Immature natural killer cell (primary cell): Measurements from ENCODE around the gene NOSIP. TPM values are rescaled to one million over a fixed set of nuclear protein-coding genes. Genes with fewer than 3 reads are reported as not detected.

ENCODE experiments used
- DNase-seq, 3 donors: peaks; one replicate each; pipeline ENCODE4 v3.0.0; 2022; ENCODE audit warnings: mixed read lengths in 1 of 3
- H3K27ac Mint-ChIP-seq, 6 donors: one replicate each; pipeline ENCODE4 v1.8.0; 2020; ENCODE audit warnings: mixed read lengths in 6 of 6, mild to moderate bottlenecking in 5 of 6, inconsistent platforms in 4 of 6, moderate library complexity in 3 of 6
- H3K27me3 Mint-ChIP-seq, 3 donors: one replicate each; pipeline ENCODE4 v1.8.0; 2020 to 2021; ENCODE audit warnings: low read depth in 3 of 3, mild to moderate bottlenecking in 3 of 3, mixed read lengths in 3 of 3, moderate library complexity in 3 of 3, inconsistent platforms in 1 of 3
- H3K36me3 Mint-ChIP-seq, 3 donors: one replicate each; pipeline ENCODE4 v1.8.0; 2020; ENCODE audit warnings: mixed read lengths in 3 of 3, inconsistent platforms in 2 of 3, mild to moderate bottlenecking in 2 of 3
- H3K4me1 Mint-ChIP-seq, 2 donors: one replicate each; pipeline ENCODE4 v1.8.0; 2020; ENCODE audit warnings: inconsistent platforms in 2 of 2, mild to moderate bottlenecking in 2 of 2, mixed read lengths in 2 of 2, moderate library complexity in 1 of 2
- H3K4me3 Mint-ChIP-seq, 5 donors: one replicate each; pipeline ENCODE4 v1.8.0; 2020; ENCODE audit warnings: mild to moderate bottlenecking in 5 of 5, mixed read lengths in 5 of 5, inconsistent platforms in 3 of 5, moderate library complexity in 3 of 5
- H3K9me3 Mint-ChIP-seq, 6 donors: one replicate each; pipeline ENCODE4 v1.8.0; 2020; ENCODE audit warnings: mild to moderate bottlenecking in 6 of 6, mixed read lengths in 6 of 6, inconsistent platforms in 4 of 6, moderate library complexity in 3 of 6
- polyA plus RNA-seq, 3 donors: library from polyadenylated mRNA; unstranded; fragments of 300-500 nt; fragmentation: Illumina TruSeq; gene quantifications; one replicate each; pipeline ENCODE4 v1.2.3, GENCODE V29; 2021

The NOSIP gene
- polyA plus RNA-seq, 3 donors from 2014 or later = 196 to 251 (median 239) TPM

GRCh38 chr19:49557641-49558325 lies 22.6 kb downstream of the NOSIP start:
- peaks cover 15 to 30% (median 16%) of the 10 kb centered on the region in 3 donors for H3K36me3 Mint-ChIP-seq
- DNase-seq = no peak
- H3K4me3 Mint-ChIP-seq = no peak overlapping the region
- peaks cover 49 to 51% of the 10 kb centered on the region in 2 donors for H3K4me1 Mint-ChIP-seq
- H3K9me3 Mint-ChIP-seq = no peaks in the 10 kb centered on the region
- peak overlapping the region in 3 of 6 donors; percentile 29 to 49 (median 44) for H3K27ac Mint-ChIP-seq
- peaks cover 0 to 4% (median 0%) of the 10 kb centered on the region in 3 donors for H3K27me3 Mint-ChIP-seq

DNA sequence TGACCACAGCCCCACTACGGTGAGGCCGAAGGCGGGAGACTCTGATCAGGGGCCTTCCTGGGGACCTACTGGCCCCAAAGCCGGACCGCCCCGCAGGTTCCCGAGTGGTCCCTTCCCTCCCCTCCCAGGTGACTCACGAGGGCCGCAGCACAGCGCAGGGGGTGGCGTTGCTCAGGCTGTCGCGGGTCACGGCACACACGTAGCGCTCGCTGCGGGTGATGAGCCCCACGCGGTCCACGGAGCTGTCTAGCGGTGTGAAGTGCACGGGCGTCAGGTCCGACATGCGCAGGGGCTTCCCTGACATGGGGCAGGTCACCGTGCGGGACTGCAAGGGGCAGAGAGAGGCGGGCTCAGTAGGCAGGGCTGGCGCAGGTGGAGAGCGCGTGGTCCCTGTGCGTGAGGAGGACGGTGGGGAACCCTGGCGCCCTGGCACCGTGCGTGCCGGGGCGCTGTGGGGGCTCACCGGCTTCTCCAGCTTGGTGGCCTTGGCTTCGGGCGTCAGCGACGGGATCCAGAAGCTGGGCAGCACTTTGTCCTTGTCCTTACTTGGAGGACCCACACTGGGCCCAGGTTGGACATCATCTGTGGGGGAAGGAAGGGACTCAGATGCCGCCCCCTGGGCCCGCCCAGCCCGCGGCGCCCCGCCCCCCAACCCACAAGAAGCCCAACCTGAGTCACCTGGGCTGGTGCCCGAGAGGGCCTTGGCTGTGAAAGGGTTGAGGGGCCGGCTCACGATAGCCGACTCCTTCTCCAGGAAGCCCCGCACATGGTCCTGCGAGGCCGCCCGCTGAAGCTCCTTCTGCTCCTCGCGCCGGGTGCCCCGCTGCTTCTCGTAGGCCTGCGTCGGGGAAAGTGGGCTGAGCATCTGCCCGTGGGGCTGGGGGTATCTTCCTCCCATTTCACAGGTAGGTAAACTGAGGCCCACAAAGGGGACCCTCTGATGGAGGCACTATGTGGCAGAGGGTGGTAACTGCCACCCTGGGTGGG lies 23.7 kb downstream of the NOSIP start:
- no peak for DNase-seq
- Mint-ChIP-seq H3K27me3 (peaks cover 0 to 4% (median 0%) of the 10 kb centered on the region in 3 donors), H3K36me3 (peaks cover 15 to 32% (median 16%) of the 10 kb centered on the region in 3 donors), H3K9me3 (no peaks in the 10 kb centered on the region), H3K27ac (peak overlapping the region in 2 of 6 donors; percentile 34 to 49), H3K4me3 (no peak overlapping the region), H3K4me1 (peaks cover 49 to 52% of the 10 kb centered on the region in 2 donors)

- H3K36me3 Mint-ChIP-seq = peaks cover 15 to 32% (median 16%) of the 10 kb centered on the region in 3 donors
- DNase-seq = no peak
- no peaks in the 10 kb centered on the region for H3K9me3 Mint-ChIP-seq
- H3K27me3 Mint-ChIP-seq = peaks cover 0 to 4% (median 0%) of the 10 kb centered on the region in 3 donors
- no peak overlapping the region for H3K27ac Mint-ChIP-seq
- H3K4me1 Mint-ChIP-seq = peaks cover 42 to 48% of the 10 kb centered on the region in 2 donors
- peak overlapping the region in 1 of 5 donors; percentile 29 for H3K4me3 Mint-ChIP-seq
These were observed 24.6 kb downstream of the NOSIP start for GRCh38 chr19:49555600-49556411.

DNA sequence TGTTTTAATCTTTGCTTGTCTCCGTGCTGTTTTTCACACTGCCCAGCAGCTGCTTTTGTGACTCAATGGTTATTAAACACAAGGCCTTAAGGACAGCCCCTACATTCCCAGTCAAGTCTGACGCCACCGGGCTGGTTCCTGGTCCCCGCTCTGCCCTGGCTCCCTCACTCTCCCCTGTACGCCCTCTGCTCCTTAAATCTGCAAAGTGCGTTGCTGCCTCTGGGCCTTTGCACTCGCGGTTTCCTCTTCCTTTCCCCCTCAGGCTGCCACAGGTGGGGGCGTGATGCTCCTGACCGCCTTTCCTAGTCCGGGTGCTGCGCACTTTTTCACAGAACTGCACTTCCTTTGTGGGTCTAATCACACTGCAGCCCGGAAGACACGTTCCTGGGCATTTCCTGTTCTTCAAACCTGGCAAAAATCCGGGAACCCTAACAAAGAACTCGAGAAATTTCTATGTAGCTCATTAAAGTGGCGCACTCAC lies 25.6 kb downstream of the NOSIP start:
- DNase-seq = peak in 2 of 3 donors; percentile 28 to 33
- H3K27me3 Mint-ChIP-seq = peaks cover 0 to 4% (median 0%) of the 10 kb centered on the region in 3 donors
- peak overlapping the region; percentile 78 to 91 (median 90) for H3K27ac Mint-ChIP-seq
- H3K36me3 Mint-ChIP-seq = peaks cover 15 to 32% (median 16%) of the 10 kb centered on the region in 3 donors
- H3K4me3 Mint-ChIP-seq = peak overlapping the region; percentile 29 to 71 (median 67)
- H3K9me3 Mint-ChIP-seq = no peaks in the 10 kb centered on the region
- H3K4me1 Mint-ChIP-seq = peaks cover 31 to 37% of the 10 kb centered on the region in 2 donors

- no peak for DNase-seq
- Mint-ChIP-seq H3K36me3 (peaks cover 9 to 23% (median 13%) of the 10 kb centered on the region in 3 donors), H3K27ac (peak overlapping the region; percentile 41 to 91 (median 90)), H3K9me3 (no peaks in the 10 kb centered on the region), H3K27me3 (peaks cover 0 to 4% (median 0%) of the 10 kb centered on the region in 3 donors), H3K4me1 (peaks cover 26 to 34% of the 10 kb centered on the region in 2 donors), H3K4me3 (peak overlapping the region in 4 of 5 donors; percentile 4 to 66 (median 34))
These were observed 26.7 kb downstream of the NOSIP start for GRCh38 chr19:49553451-49554271.

GRCh38 chr19:49552749-49553148 lies 27.6 kb downstream of the NOSIP start:
- peak overlapping the region in 4 of 6 donors; percentile 23 to 67 (median 60) for H3K27ac Mint-ChIP-seq
- H3K27me3 Mint-ChIP-seq = peaks cover 0 to 4% (median 0%) of the 10 kb centered on the region in 3 donors
- peaks cover 9 to 21% (median 9%) of the 10 kb centered on the region in 3 donors for H3K36me3 Mint-ChIP-seq
- no peak for DNase-seq
- peak overlapping the region in 1 of 5 donors; percentile 14 for H3K4me3 Mint-ChIP-seq
- H3K9me3 Mint-ChIP-seq = no peaks in the 10 kb centered on the region
- H3K4me1 Mint-ChIP-seq = peaks cover 25 to 34% of the 10 kb centered on the region in 2 donors

- H3K4me1 Mint-ChIP-seq = peaks cover 30 to 33% of the 10 kb centered on the region in 2 donors
- H3K4me3 Mint-ChIP-seq = no peak overlapping the region
- no peaks in the 10 kb centered on the region for H3K9me3 Mint-ChIP-seq
- peaks cover 0 to 4% (median 1%) of the 10 kb centered on the region in 3 donors for H3K27me3 Mint-ChIP-seq
- H3K36me3 Mint-ChIP-seq = peaks cover 4 to 14% (median 4%) of the 10 kb centered on the region in 3 donors
- no peak for DNase-seq
- H3K27ac Mint-ChIP-seq = peak overlapping the region in 1 of 6 donors; percentile 25
These were observed 28.8 kb downstream of the NOSIP start for GRCh38 chr19:49551531-49551930.

DNA sequence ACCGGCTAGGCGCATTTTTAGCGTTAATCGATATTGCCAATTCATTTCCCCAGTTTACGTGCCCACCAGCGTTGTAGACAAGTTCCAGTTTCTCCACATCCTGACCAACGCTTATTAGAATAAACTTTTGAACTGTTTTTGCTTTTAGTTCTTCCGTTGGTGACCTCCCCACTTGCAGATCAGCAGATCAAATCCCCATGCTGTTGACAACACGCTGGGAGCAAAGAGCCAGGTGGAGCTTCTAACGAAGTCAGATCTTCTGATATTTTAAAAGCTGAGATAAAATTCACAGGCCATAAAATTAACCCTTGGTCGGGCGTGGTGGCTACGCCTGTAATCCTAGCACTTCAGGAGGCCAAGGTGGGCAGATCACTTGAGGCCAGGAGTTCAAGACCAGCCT lies 31.3 kb downstream of the NOSIP start:
- H3K4me3 Mint-ChIP-seq = no peak overlapping the region
- peaks cover 0 to 8% (median 5%) of the 10 kb centered on the region in 3 donors for H3K36me3 Mint-ChIP-seq
- H3K4me1 Mint-ChIP-seq = peaks cover 17 to 19% of the 10 kb centered on the region in 2 donors
- H3K9me3 Mint-ChIP-seq = no peaks in the 10 kb centered on the region
- H3K27me3 Mint-ChIP-seq = peaks cover 0 to 4% (median 3%) of the 10 kb centered on the region in 3 donors
- H3K27ac Mint-ChIP-seq = peak overlapping the region in 1 of 6 donors; percentile 22
- no peak for DNase-seq

- peak; percentile 76 to 80 (median 79) for DNase-seq
- Mint-ChIP-seq H3K36me3 (peaks cover 0 to 5% (median 0%) of the 10 kb centered on the region in 3 donors), H3K4me1 (peaks cover 8 to 10% of the 10 kb centered on the region in 2 donors), H3K27ac (peak overlapping the region in 5 of 6 donors; percentile 1 to 95 (median 69)), H3K4me3 (peak overlapping the region in 3 of 5 donors; percentile 74 to 86 (median 76)), H3K27me3 (peaks cover 0 to 3% (median 0%) of the 10 kb centered on the region in 3 donors), H3K9me3 (no peaks in the 10 kb centered on the region)
These were observed 33.4 kb downstream of the NOSIP start for GRCh38 chr19:49546825-49547565.

GRCh38 chr19:49544154-49544553 lies 36.2 kb downstream of the NOSIP start:
- peak overlapping the region in 3 of 6 donors; percentile 49 to 69 (median 61) for H3K27ac Mint-ChIP-seq
- H3K9me3 Mint-ChIP-seq = no peaks in the 10 kb centered on the region
- H3K27me3 Mint-ChIP-seq = peaks cover 0 to 5% (median 0%) of the 10 kb centered on the region in 3 donors
- no peak overlapping the region for H3K4me3 Mint-ChIP-seq
- H3K36me3 Mint-ChIP-seq = peaks cover 0 to 8% (median 0%) of the 10 kb centered on the region in 3 donors
- DNase-seq = no peak
- peaks cover 7 to 10% of the 10 kb centered on the region in 2 donors for H3K4me1 Mint-ChIP-seq

DNA sequence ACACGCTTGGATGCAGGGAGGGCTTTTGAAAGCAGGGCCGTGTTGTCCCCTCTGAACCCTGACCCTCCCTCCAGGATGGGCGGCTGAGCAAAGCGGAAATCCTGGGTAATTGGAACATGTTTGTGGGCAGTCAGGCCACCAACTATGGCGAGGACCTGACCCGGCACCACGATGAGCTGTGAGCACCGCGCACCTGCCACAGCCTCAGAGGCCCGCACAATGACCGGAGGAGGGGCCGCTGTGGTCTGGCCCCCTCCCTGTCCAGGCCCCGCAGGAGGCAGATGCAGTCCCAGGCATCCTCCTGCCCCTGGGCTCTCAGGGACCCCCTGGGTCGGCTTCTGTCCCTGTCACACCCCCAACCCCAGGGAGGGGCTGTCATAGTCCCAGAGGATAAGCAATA lies 37.3 kb downstream of the NOSIP start:
- Mint-ChIP-seq H3K27me3 (peaks cover 0 to 5% (median 0%) of the 10 kb centered on the region in 3 donors), H3K36me3 (peaks cover 0 to 8% (median 0%) of the 10 kb centered on the region in 3 donors), H3K4me1 (peaks cover 5 to 10% of the 10 kb centered on the region in 2 donors), H3K9me3 (no peaks in the 10 kb centered on the region), H3K27ac (no peak overlapping the region), H3K4me3 (no peak overlapping the region)
- DNase-seq = no peak
